ENCODE results near the gene BATF2.
"Not testable (repeated sequence)": the region's sequence is repeated elsewhere in the genome, so short reads cannot be mapped to it uniquely, and the experiment has no call there.

BATF2 gene, protein sequence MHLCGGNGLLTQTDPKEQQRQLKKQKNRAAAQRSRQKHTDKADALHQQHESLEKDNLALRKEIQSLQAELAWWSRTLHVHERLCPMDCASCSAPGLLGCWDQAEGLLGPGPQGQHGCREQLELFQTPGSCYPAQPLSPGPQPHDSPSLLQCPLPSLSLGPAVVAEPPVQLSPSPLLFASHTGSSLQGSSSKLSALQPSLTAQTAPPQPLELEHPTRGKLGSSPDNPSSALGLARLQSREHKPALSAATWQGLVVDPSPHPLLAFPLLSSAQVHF

DNA sequence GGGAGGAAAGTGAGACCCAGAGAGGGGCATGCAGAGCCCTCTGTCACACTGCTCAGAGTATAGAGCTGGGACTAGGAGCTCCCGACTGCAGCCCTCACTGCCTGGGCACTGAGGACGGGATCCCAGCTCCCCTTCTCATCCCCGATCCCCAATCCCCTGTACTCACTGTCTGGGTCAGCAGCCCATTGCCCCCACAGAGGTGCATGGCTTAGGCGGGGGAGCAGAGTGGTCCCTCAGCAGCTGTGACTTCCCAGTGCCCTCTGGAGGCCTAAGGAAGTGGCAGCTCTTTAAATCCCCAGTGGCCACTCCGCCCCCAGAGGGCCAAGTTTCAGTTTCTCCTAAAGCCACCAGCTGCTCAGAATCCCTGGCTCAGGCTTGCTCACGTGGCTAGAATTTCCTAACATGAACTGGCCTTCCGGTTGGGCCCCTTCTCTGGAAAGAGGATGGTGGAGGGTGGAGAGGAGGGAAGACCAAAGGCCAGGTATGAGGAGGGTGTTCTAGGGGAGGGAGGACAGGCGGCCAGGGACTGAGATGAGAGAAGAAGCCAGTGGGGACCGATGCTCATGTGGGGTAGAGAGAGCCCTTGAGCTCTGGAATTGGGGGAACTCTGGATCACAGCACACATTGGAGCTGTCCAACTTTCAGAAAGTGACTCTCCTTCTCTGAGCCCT lies at the start of gene BATF2:
Gene BATF2 (minus strand): TSS at position 262 of the 671 bp plus-strand sequence. CDS start 57 bp downstream, at position 205.
- H3K4me3 ChIP-seq (ENCODE audit: low read depth, low read length) = no peak within 1 kb of the TSS

DNA sequence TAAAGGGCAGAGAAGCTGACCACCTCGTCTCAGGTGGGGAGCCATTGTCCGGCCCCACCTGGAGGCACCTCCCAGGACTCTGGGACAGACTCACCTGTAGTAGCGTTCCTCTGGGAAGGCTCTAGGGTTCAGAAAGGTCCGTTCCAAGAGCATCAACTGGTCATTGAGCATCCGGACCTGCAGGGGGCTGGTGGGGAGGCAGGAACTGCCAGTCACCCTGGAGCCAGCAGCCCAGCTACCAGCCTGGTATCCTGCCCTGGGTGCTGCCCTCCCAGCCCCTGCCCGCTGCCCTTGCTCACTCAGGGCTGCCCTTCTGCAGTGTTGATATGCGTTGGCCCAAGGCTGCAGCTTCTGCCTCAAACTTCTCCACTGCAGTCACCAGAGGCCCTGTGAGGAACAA lies 49.0 kb upstream of the BATF2 start:
- no peak overlapping the region for H3K4me3 ChIP-seq (ENCODE audit: low read depth, low read length)

DNA sequence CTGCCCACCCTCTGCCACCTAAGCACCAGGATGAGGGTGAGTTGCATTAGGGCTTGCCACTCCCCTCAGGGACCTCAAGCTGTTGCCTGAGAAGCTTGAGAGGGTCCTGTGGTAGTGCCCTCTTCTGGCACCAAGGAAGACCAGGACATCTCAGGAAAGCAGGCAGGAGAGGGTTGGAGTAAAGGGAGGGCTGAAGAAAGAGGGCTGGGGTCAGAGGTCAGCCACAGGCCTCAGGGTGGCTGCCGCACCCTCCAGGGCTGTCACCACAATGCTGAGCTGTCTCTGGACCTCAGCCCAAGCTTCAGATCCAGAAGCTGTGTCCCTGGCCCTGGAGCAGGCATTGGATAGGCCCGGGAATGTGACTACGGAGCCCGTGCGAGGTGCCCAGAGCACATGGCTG lies 48.3 kb upstream of the BATF2 start:
- no peak overlapping the region for H3K4me3 ChIP-seq (ENCODE audit: low read depth, low read length)

DNA sequence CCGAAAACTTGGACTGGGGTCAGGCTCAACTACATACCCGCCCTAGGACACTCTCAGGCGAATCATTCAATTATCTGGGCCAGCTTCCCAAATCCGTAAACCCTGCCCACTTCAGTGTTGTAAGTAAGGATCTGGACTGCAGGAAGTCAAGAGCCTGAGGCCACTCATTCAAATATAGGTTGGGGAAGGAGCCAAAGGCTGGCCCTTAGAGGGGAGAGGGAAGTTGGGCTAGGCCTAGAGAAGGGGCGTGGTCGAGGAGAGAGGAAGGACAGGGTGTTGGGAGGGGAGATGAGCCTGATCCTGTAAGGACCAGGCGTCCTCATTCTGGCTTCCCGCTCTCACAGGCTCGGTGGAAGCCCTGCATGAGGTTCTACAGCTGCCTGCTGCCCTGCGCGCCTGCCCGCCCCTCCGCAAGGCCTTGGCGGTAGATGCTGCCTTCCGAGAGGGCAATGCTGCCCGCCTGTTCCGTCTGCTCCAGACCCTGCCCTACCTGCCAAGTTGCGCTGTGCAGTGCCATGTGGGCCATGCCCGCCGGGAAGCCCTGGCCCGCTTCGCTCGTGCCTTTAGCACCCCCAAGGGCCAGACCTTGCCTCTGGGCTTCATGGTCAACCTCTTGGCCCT lies 47.2 kb upstream of the BATF2 start:
- H3K4me3 ChIP-seq (ENCODE audit: low read depth, low read length) = no peak overlapping the region

DNA sequence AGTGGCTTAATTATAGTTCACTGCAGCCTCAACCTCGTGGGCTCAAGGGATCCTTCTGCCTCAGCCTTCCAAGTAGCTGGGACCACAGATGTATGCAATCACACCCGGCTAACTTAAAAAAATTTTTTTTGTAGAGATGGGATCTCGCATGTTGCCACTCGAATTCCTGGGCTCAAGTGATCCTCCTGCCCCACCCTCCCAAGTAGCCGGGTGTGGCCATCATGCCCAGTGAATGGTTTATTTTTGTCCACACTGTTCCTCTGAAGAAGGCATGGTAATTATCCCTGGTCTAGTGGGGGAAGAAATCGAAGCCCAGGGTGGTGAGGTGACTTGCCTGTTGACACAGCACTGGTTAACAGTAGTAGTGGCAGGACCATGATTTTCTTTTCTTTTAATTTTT lies 46.1 kb upstream of the BATF2 start:
- H3K4me3 ChIP-seq (ENCODE audit: low read depth, low read length) = no peak overlapping the region

DNA sequence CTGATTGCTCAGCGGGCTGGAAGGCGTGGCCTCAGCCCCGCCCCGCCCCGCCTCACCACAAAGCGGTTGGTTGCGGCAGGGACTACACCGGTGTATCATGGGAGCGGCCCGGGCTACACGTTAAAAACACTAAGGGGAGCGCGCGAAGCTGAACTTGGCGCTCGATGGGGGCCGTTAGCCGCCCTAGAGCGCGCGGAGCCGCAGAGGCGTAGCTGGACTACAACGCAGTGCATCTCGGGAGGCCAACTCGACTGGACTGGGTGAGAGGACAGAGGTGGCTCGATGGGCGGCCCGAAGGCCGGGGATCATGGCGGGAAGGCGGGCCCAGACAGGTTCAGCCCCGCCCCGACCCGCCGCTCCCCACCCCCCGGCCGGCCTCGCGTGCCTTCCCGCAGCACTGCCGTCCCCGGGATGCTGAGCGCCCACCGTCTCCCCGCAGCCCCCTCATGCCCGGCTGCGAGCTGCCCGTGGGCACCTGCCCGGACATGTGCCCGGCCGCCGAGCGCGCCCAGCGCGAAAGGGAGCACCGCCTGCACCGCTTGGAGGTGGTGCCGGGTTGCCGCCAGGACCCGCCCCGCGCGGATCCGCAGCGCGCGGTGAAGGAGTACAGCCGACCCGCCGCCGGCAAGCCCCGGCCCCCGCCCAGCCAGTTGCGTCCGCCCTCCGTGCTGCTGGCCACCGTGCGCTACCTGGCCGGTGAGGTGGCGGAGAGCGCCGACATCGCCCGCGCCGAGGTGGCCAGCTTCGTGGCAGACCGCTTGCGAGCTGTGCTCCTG lies 44.3 kb upstream of the BATF2 start, which contains the start of gene SAC3D1:
Gene SAC3D1 (plus strand): TSS at position 364 of the 776 bp plus-strand sequence. CDS start 83 bp downstream, at position 447.
- peak within 1 kb of the TSS; percentile 89 for H3K4me3 ChIP-seq (ENCODE audit: low read depth, low read length)

DNA sequence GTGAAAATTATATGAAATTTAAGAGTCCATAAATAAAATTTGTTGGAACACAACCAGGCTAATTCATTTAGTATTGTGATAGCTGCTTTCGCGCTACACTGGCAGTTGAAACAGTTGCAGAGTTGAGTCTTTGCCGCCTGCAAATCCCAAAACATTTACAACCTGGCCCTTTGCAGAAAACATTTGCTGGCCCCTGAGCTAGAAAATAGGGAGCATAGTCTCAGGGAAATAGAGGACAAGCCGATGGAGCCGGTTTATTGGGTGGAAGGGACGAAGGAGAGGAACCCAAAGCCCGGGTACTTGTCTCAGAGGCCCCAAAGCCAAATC lies 43.7 kb upstream of the BATF2 start:
- peak overlapping the region; percentile 89 for H3K4me3 ChIP-seq (ENCODE audit: low read depth, low read length)

DNA sequence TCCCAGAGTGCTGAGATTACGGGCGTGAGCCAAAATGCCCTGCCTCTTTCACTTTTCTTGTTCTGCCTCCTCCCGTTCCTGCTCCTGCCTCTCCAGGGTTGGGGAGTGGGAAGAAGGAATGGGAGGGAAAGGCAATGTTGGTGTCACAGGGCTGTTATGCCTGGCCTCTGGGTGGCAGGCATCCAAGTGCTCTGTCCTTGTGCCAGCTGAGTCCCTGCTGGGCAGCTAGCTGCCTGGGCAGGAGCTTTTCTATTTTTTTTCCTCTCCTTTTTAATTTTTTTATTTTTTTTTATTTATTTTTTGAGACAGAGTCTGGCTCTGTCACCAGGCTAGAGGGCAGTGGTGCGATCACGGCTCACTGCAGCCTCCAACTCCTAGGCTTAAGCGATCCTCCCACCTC lies 40.2 kb upstream of the BATF2 start:
- H3K4me3 ChIP-seq (ENCODE audit: low read depth, low read length) = no peak overlapping the region

DNA sequence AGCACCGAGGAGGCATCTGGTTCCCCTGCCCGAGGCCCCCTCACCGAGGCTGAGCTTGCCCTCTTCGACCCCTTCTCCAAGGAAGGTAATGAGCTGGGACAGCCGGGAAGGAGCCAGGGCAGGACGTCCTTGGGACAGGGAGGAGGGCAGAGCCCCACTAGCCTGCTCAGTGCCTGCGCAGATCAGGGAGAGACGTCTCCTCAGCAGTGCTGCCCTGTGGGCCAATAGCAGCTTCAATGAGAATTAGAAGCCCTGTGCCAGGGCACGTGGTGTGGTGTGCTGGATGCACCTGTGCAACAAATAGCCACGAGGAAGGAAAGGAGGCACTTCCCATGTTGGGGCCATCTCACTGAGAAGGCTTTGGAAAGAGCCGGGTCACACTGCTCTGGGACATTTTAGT lies 38.8 kb upstream of the BATF2 start:
- H3K4me3 ChIP-seq (ENCODE audit: low read depth, low read length) = no peak overlapping the region

DNA sequence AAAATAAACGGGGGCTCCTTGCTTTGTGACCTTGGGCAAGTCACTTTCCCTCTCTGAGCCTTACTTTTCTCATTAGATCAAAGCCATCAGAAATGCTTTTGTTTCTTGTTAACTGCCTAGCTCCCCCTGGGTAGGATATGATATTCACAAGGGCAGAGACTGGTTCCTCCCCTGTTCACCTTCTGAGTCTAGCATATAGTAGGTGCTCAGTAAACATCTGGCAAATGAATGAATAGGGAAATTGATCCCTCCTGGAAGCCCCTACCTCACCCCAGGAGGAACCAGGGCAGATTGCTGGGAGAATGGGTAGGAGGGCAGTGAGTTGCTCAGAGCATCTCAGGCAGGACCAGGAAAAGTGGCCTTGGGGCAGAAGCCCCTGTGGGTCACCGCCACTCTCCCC lies 37.7 kb upstream of the BATF2 start:
- no peak overlapping the region for H3K4me3 ChIP-seq (ENCODE audit: low read depth, low read length)

DNA sequence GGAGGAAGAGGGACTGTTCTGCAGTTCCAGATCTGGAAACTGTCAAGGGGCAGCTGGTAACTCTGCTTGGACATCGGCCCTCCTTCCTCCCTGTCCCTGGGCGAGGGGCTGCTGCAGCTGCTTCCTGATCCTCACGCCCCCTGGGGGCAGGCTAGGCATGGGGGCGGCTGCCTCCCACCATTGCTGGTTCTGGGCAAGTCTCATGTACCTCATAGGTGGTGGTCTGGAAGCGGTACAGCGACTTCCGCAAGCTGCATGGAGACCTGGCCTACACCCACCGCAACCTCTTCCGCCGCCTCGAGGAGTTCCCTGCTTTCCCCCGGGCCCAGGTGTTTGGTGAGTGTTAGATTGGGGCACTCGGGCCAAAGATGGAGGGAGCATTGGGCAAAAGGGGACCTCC lies 35.4 kb upstream of the BATF2 start:
- H3K4me3 ChIP-seq (ENCODE audit: low read depth, low read length) = no peak overlapping the region

DNA sequence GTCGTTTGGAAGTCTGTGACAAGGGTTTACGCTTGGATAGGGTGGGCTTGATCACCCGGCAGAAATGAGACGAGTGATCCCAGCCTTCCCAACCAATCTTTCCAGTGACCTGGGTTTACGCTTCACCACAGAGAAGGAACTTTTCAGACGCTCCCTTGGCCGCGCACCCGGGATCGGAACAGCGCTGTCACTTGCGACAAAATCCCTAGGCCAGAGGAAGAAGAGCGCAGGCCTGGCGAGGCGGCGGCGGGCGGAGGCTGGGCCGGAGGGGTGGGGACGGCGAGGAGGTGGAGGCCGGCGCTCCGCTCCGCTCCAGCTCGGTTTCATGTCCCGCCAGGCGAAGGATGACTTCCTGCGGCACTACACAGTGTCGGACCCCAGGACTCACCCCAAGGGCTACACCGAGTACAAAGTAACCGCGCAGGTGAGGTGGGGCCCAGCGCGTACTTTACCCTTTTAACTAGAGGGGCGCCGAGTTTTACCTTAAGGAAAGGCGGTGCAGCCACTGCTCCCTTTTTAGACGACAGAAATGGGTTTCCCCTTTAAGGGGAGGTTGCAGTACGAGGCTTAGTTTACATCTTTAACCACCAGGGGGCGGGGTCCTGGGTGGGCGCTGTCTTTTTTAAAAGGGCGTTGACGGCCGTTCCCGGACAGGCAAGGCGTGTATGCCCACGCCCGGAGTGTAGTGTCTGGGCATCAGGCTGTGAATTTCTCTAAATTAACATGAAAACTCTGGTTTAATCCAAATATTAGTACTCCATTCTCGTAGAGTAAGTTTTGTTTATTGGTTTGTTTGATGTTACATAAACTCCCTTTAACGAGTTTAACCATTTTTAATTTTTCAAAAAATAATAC lies 30.7 kb upstream of the BATF2 start, which contains the start of gene SNX15:
Gene SNX15 (plus strand): TSS at position 227 of the 855 bp plus-strand sequence. CDS start 99 bp downstream, at position 326.
- peak within 1 kb of the TSS; percentile 64 for H3K4me3 ChIP-seq (ENCODE audit: low read depth, low read length)

DNA sequence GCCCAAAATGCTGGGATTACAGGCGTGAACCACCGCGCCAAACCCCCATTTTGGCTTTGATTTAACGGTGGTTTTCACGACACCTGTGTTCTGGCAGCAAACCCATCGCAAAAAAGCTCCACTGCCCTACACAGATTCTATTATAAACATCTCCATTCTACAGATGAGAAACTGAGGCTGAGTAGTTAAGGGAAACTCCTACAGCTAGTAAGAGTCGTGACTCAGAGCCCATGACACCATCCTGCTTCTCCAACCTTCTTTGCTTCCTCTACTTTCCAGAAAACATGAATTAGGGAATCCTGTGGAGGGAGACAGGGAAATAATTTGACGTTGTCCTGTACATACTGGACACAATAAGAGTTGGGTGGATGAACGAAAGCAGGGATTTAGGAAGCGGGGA lies 30.0 kb upstream of the BATF2 start:
- peak overlapping the region; percentile 64 for H3K4me3 ChIP-seq (ENCODE audit: low read depth, low read length)

DNA sequence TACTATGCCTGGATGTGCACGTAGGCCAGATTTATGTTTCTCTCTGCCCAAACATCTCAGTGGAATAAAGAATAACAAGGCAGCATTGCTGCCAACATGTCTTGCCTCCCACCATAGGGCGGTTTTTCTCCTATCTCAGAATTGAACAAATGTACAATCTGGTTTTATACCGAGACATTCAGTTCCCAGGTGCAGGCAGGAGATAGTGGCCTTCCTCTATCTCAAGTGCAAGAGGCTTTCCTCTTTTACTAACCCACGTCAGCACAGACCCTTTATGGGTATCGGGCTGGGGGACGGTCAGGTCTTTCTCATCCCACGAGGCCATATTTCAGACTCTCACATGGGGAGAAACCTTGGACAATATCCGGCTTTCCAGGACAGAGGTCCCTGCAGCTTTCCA lies 26.7 kb upstream of the BATF2 start:
- H3K4me3 ChIP-seq (ENCODE audit: low read depth, low read length) = not testable (repeated sequence)

DNA sequence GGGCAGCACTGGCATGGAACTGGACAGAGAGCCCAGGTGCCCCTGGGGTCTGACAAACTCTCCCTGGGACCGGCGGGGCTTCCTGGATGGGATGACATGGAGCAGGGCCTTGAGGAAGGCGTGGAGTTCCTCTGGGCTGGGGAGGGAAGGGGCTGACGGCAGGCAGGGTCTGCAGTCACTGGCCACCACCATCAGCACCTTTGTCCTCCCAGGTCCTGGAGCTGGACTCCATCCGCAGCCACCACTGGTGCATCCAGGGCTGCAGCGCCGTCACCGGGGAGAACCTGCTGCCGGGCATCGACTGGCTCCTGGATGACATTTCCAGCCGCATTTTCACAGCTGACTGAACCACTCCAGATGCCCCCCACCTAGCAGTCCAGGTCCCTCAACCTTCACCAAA lies 24.7 kb upstream of the BATF2 start:
- H3K4me3 ChIP-seq (ENCODE audit: low read depth, low read length) = no peak overlapping the region

DNA sequence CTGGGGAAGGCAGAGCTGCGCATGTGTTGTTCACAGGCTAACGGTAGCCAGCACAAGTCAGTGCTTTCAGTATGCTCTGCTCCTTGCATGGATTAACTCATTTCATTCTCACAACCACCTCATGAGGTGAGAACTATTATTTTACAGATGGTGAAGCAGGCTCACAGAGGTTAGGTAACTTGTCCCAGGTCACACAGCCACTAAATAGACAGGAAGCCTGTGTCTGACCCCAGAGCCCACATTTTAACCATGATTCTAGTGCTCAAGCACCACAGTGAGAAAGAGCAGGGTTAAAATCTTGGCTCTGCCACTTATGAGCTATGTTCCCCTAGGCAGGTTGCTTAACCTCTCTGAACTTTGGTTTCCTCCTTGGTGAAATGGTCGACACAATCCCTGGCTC lies 24.2 kb upstream of the BATF2 start:
- no peak overlapping the region for H3K4me3 ChIP-seq (ENCODE audit: low read depth, low read length)

DNA sequence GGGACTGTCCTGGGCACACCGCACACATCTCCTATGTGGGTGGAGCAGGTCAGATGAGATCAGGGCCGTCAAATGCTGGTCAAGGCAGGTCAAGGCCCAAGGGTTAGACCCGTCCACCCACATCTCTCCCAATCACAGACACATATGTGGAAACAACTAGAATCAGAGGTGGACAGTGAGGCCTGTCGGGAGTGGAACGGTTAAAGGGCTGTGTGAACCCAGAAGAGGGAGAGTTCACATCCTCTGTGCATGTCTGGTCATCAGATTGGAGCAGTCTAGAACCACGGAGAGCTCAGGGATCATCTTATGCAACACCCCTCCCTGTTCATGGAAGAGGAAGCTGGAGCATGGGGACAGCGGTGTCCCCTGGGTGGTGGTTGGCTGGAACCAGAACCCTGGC lies 23.1 kb upstream of the BATF2 start:
- no peak overlapping the region for H3K4me3 ChIP-seq (ENCODE audit: low read depth, low read length)

DNA sequence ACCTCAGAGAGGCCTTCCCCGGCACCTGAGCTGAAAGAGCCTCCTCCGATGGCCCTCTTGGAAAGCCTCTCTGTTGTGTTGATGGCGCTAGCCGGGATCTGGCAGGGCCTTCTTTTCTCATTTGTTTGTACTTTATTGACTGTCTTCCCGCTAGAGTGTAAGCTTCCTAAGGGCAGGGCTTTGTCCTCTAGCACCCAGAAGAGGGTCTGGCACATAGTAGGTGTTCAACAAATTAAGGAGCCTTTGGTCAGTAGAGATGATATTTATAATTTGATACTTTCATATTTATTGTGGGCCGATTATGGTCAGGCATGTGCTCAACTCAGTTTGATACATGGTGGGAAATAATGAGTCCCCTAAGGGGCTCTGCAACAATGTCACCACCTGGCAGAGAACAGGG lies 21.2 kb upstream of the BATF2 start:
- no peak overlapping the region for H3K4me3 ChIP-seq (ENCODE audit: low read depth, low read length)

DNA sequence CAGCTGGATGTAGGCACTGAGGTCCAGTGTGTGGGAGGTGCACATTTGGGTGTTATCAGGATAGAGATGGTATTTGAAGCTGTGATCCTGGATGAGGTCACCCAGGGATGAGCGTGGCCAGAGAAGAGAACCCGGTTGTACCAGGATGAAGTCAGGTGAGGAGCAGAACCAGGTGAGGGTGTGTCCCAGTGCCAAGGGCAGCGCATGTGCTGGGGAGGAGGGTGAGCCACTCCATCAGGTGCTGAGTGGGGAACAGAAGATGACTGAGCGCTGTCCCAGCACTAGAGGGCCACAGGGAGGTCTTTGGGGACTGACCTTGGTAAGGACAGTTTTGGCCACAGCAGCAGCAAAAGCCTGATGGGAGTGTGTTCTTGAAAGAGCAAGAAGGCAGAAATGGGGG lies 19.9 kb upstream of the BATF2 start:
- no peak overlapping the region for H3K4me3 ChIP-seq (ENCODE audit: low read depth, low read length)

DNA sequence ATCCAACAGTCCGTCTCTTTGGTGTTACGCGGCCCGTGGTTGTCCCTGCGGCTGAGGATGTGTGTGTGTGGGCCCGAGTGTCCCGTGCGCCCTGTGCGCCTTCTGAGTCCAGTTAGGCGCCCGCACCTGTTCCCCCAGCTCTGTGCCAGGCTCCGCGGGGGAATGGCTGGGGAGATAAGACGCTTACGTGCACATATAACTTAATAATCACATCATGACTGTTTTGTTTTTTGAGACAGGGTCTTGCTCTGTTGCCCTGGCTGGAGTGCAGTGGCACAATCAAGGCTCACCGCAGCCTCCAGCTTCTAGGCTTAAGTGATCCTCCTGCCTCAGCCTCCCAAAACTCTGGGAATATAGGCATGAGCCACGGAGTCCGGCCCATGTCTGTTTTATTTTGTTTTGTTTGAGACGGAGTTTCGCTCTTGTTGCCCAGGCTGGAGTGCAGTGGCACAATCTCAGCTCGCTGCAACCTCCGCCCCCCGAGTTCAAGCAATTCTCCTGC lies 18.0 kb upstream of the BATF2 start:
- H3K4me3 ChIP-seq (ENCODE audit: low read depth, low read length) = peak overlapping the region; percentile 66

All from iPS-11a (cell line).